Neutrophil (primary cell): ENCODE measurements around the gene RAMP1.

ENCODE experiments used
- H3K27ac ChIP-seq: fragments of 200-600 bp; sonication (generic); 2 replicates; pipeline ENCODE4 v1.5.1; 2016; ENCODE audit warnings: mild to moderate bottlenecking, moderate library complexity
- H3K27me3 ChIP-seq: fragments of 200-600 bp; sonication (generic); 2 replicates; pipeline ENCODE4 v1.6.0; 2016; ENCODE audit warnings: mild to moderate bottlenecking
- H3K36me3 ChIP-seq: fragments of 200-600 bp; sonication (generic); 2 replicates; pipeline ENCODE4 v1.5.1; 2017
- H3K4me1 ChIP-seq, 2 experiments: fragments of 200-600 bp in 1 of 2; sonication (generic) in 1 of 2; 1 replicate in 1 of 2; 2 replicates in 1 of 2; pipeline versions ENCODE4 v1.5.1 to v1.6.1; 2013 to 2016; ENCODE audit warnings: low read depth in 1 of 2, low read length in 1 of 2, mild to moderate bottlenecking in 1 of 2, moderate library complexity in 1 of 2; ENCODE audit not compliant: control insufficient read depth in 1 of 2, insufficient read depth in 1 of 2
- H3K4me3 ChIP-seq, 2 experiments: fragments of 200-600 bp in 1 of 2; sonication (generic) in 1 of 2; 1 replicate in 1 of 2; 2 replicates in 1 of 2; pipeline ENCODE4 v1.5.1; 2013 to 2016; ENCODE audit warnings: low read depth in 1 of 2, low read length in 1 of 2, mild to moderate bottlenecking in 1 of 2, moderate library complexity in 1 of 2
- H3K9me3 ChIP-seq: fragments of 200-600 bp; sonication (generic); 2 replicates; pipeline ENCODE4 v1.5.1; 2016
- CTCF ChIP-seq: fragments of 200-600 bp; sonication (generic); IDR thresholded peaks from 2 replicates; pipeline ENCODE4 v1.5.1; 2016; ENCODE audit warnings: antibody characterized with exemption

RAMP1 gene

GRCh38 chr2:237863689-237864443 lies 4.4 kb downstream of the RAMP1 start:
- TF ChIP-seq CTCF = no peak
- Histone ChIP-seq H3K4me3 (no peak overlapping the region), H3K27me3 (peaks cover 63% of the 10 kb centered on the region), H3K4me1 (peaks cover 3 to 6% of the 10 kb centered on the region in 2 experiments), H3K9me3 (no peaks in the 10 kb centered on the region), H3K27ac (no peak overlapping the region), H3K36me3 (no peaks in the 10 kb centered on the region)

GRCh38 chr2:237864444-237864931 lies 5.1 kb downstream of the RAMP1 start:
- H3K36me3 ChIP-seq = no peaks in the 10 kb centered on the region
- peaks cover 3 to 6% of the 10 kb centered on the region in 2 experiments for H3K4me1 ChIP-seq
- H3K9me3 ChIP-seq = no peaks in the 10 kb centered on the region
- H3K27me3 ChIP-seq = peaks cover 63% of the 10 kb centered on the region
- H3K4me3 ChIP-seq = no peak overlapping the region
- no peak for TF ChIP-seq CTCF
- no peak overlapping the region for H3K27ac ChIP-seq

- TF ChIP-seq CTCF = no peak
- Histone ChIP-seq H3K27me3 (peaks cover 63% of the 10 kb centered on the region), H3K4me1 (peaks cover under 1 to 2% of the 10 kb centered on the region in 2 experiments), H3K9me3 (no peaks in the 10 kb centered on the region), H3K4me3 (no peak overlapping the region), H3K36me3 (no peaks in the 10 kb centered on the region), H3K27ac (no peak overlapping the region)
These were observed 5.7 kb downstream of the RAMP1 start for GRCh38 chr2:237864940-237865622.

- Histone ChIP-seq H3K4me3 (no peak overlapping the region), H3K27me3 (peaks cover 63% of the 10 kb centered on the region), H3K27ac (no peak overlapping the region), H3K4me1 (no peaks in the 10 kb centered on the region), H3K36me3 (no peaks in the 10 kb centered on the region), H3K9me3 (no peaks in the 10 kb centered on the region)
- TF ChIP-seq CTCF = no peak
These were observed 6.2 kb downstream of the RAMP1 start for GRCh38 chr2:237865623-237866041.

GRCh38 chr2:237866101-237866621 lies 6.7 kb downstream of the RAMP1 start:
- Histone ChIP-seq H3K36me3 (no peaks in the 10 kb centered on the region), H3K4me1 (no peaks in the 10 kb centered on the region), H3K4me3 (no peak overlapping the region), H3K27ac (no peak overlapping the region), H3K9me3 (no peaks in the 10 kb centered on the region), H3K27me3 (peaks cover 63% of the 10 kb centered on the region)
- TF ChIP-seq CTCF = no peak
